H9 (cell line): ENCODE results near the gene NUDT2. TPM values are rescaled to one million over a fixed set of nuclear protein-coding genes. Genes with fewer than 3 reads are reported as not detected.
"Not testable (repeated sequence)": the region's sequence is repeated elsewhere in the genome, so short reads cannot be mapped to it uniquely, and the experiment has no call there.

Source experiments
- DNase-seq: peaks from one replicate; pipeline ENCODE4 v3.0.0-alpha.2; 2017
- H2AFZ ChIP-seq: one replicate; pipeline ENCODE4 v1.6.1; 2013; ENCODE audit warnings: mild to moderate bottlenecking, low read length, control low read depth, moderate library complexity
- H2AK5ac ChIP-seq: 2 replicates; pipeline ENCODE4 v1.6.1; 2013; ENCODE audit warnings: low read length, control low read depth, mixed read lengths; ENCODE audit not compliant: insufficient read length
- H2BK120ac ChIP-seq: one replicate; pipeline ENCODE4 v1.6.1; 2013; ENCODE audit warnings: low read depth, mild to moderate bottlenecking, low read length, control low read depth, inconsistent platforms; ENCODE audit not compliant: poor library complexity, severe bottlenecking
- H2BK12ac ChIP-seq: 2 replicates; pipeline ENCODE4 v1.6.1; 2013; ENCODE audit warnings: low read length, control low read depth, mixed read lengths, low read depth; ENCODE audit not compliant: insufficient read length
- H2BK15ac ChIP-seq: 2 replicates; pipeline ENCODE4 v1.6.1; 2013; ENCODE audit warnings: low read depth, low read length, control low read depth
- H2BK20ac ChIP-seq: one replicate; pipeline ENCODE4 v1.6.1; 2013; ENCODE audit warnings: low read depth, mild to moderate bottlenecking, low read length, control low read depth, inconsistent platforms; ENCODE audit not compliant: poor library complexity, severe bottlenecking
- H2BK5ac ChIP-seq: 2 replicates; pipeline ENCODE4 v1.6.1; 2013; ENCODE audit warnings: low read length, control low read depth, mixed read lengths; ENCODE audit not compliant: insufficient read length
- H3K14ac ChIP-seq: 2 replicates; pipeline ENCODE4 v1.6.1; 2013; ENCODE audit warnings: low read length, control low read depth; ENCODE audit not compliant: insufficient read depth
- H3K18ac ChIP-seq: 2 replicates; pipeline ENCODE4 v1.6.1; 2013; ENCODE audit warnings: low read depth, mild to moderate bottlenecking, mixed read lengths, low read length, control low read depth; ENCODE audit not compliant: insufficient read length
- H3K23ac ChIP-seq: 2 replicates; pipeline ENCODE4 v1.6.1; 2013; ENCODE audit warnings: low read length, control low read depth, mixed read lengths, low read depth; ENCODE audit not compliant: insufficient read length
- H3K23me2 ChIP-seq: 2 replicates; pipeline ENCODE4 v1.6.1; 2013; ENCODE audit warnings: low read depth, mild to moderate bottlenecking, mixed read lengths, low read length, control low read depth; ENCODE audit not compliant: insufficient read length, poor library complexity, severe bottlenecking
- H3K27ac ChIP-seq: 2 replicates; pipeline ENCODE4 v1.5.1; 2013; ENCODE audit warnings: low read length, control low read depth, mixed read lengths, low read depth; ENCODE audit not compliant: insufficient read length
- H3K27me3 ChIP-seq: 2 replicates; pipeline ENCODE4 v1.6.1; 2013; ENCODE audit warnings: low read length, control low read depth, inconsistent platforms; ENCODE audit not compliant: insufficient read depth
- H3K4ac ChIP-seq: 2 replicates; pipeline ENCODE4 v1.6.1; 2013; ENCODE audit warnings: low read depth, mild to moderate bottlenecking, control low read depth, inconsistent platforms, low read length, moderate library complexity
- H3K4me1 ChIP-seq: 2 replicates; pipeline ENCODE4 v1.6.1; 2013; ENCODE audit warnings: low read length, control low read depth, inconsistent platforms; ENCODE audit not compliant: insufficient read depth
- H3K4me2 ChIP-seq: 2 replicates; pipeline ENCODE4 v1.6.1; 2013; ENCODE audit warnings: low read length, control low read depth, mixed read lengths; ENCODE audit not compliant: insufficient read length, insufficient read depth
- H3K56ac ChIP-seq: 2 replicates; pipeline ENCODE4 v1.6.1; 2013; ENCODE audit warnings: low read depth, mild to moderate bottlenecking, mixed read lengths, low read length, control low read depth; ENCODE audit not compliant: insufficient read length
- H3K79me1 ChIP-seq: 2 replicates; pipeline ENCODE4 v1.6.1; 2013; ENCODE audit warnings: low read depth, mild to moderate bottlenecking, moderate library complexity, low read length, control low read depth, inconsistent platforms; ENCODE audit not compliant: insufficient read depth, poor library complexity, severe bottlenecking
- H3K79me2 ChIP-seq: 2 replicates; pipeline ENCODE4 v1.6.1; 2013; ENCODE audit warnings: low read length, control low read depth, inconsistent platforms; ENCODE audit not compliant: insufficient read depth
- H3K9ac ChIP-seq: 2 replicates; pipeline ENCODE4 v1.6.1; 2013; ENCODE audit warnings: low read length, control low read depth, mixed read lengths; ENCODE audit not compliant: insufficient read length; ENCODE audit errors: extremely low read depth
- H3K9me3 ChIP-seq: one replicate; pipeline ENCODE4 v1.6.1; 2013; ENCODE audit warnings: low read depth, low read length, inconsistent platforms; ENCODE audit not compliant: control insufficient read depth
- H3T11ph ChIP-seq: one replicate; pipeline ENCODE4 v1.6.1; 2013; ENCODE audit warnings: mild to moderate bottlenecking, low read length, control low read depth, inconsistent platforms
- H4K20me1 ChIP-seq: one replicate; pipeline ENCODE4 v1.6.1; 2013; ENCODE audit not compliant: control insufficient read depth, insufficient read length, insufficient read depth
- H4K5ac ChIP-seq: 2 replicates; pipeline ENCODE4 v1.6.1; 2013; ENCODE audit warnings: low read depth, mild to moderate bottlenecking, mixed read lengths, low read length, control low read depth; ENCODE audit not compliant: insufficient read length
- H4K8ac ChIP-seq: replicated peaks from 2 replicates; pipeline ENCODE4 v1.6.1; 2013; ENCODE audit warnings: low read length, control low read depth, mixed read lengths, low read depth; ENCODE audit not compliant: insufficient read length
- H4K91ac ChIP-seq: 2 replicates; pipeline ENCODE4 v1.6.1; 2013; ENCODE audit warnings: low read depth, mild to moderate bottlenecking, moderate library complexity, mixed read lengths, low read length, control low read depth; ENCODE audit not compliant: insufficient read length
- H3K27ac Mint-ChIP-seq, 3 experiments: 2 replicates in 2 of 3; 3 replicates in 1 of 3; pipeline ENCODE4 v1.8.0; 2020 to 2021; ENCODE audit warnings: mixed read lengths in 3 of 3, mild to moderate bottlenecking in 1 of 3, moderate library complexity in 1 of 3
- H3K27me3 Mint-ChIP-seq: 2 replicates; pipeline ENCODE4 v1.8.0; 2021; ENCODE audit warnings: low read depth, mild to moderate bottlenecking, moderate library complexity, mixed read lengths
- H3K36me3 Mint-ChIP-seq, 3 experiments: 2 replicates in 2 of 3; 3 replicates in 1 of 3; pipeline ENCODE4 v1.8.0; 2020 to 2021; ENCODE audit warnings: low read depth in 3 of 3, mixed read lengths in 3 of 3; ENCODE audit not compliant: insufficient read depth in 1 of 3
- H3K4me1 Mint-ChIP-seq, 2 experiments: 2 replicates each; pipeline ENCODE4 v1.8.0; 2020; ENCODE audit warnings: mixed read lengths in 2 of 2
- H3K4me3 Mint-ChIP-seq, 2 experiments: 2 replicates in 1 of 2; 3 replicates in 1 of 2; pipeline ENCODE4 v1.8.0; 2020 to 2021; ENCODE audit warnings: mild to moderate bottlenecking in 2 of 2, mixed read lengths in 2 of 2, moderate library complexity in 1 of 2
- H3K9me3 Mint-ChIP-seq, 2 experiments: 2 replicates in 1 of 2; 3 replicates in 1 of 2; pipeline ENCODE4 v1.8.0; 2020; ENCODE audit warnings: mild to moderate bottlenecking in 2 of 2, mixed read lengths in 2 of 2, moderate library complexity in 1 of 2
- CTCF ChIP-seq: fragments of 200-600 bp; sonication (generic); conservative IDR thresholded peaks from 3 replicates; pipeline ENCODE4 v1.8.0; 2021; ENCODE audit warnings: antibody characterized with exemption, mild to moderate bottlenecking
- WGBS: extraction: QIAGEN DNeasy Blood & Tissue Kit; methylation state at CpG from one replicate; pipeline ENCODE4 v1.1.7; 2013; ENCODE audit warnings: missing lambda C conversion rate, low lambda C conversion rate, mixed read lengths; ENCODE audit not compliant: insufficient read length; ENCODE audit errors: extremely low coverage; 5-methylcytosine and 5-hydroxymethylcytosine counted together
- total RNA-seq: library from RNA; stranded (reverse); gene quantifications from 2 replicates; pipeline ENCODE4 v1.2.1, GENCODE V29; 2021

NUDT2 gene
- total RNA-seq, 1 experiment from 2014 or later: 14.1 TPM

DNA sequence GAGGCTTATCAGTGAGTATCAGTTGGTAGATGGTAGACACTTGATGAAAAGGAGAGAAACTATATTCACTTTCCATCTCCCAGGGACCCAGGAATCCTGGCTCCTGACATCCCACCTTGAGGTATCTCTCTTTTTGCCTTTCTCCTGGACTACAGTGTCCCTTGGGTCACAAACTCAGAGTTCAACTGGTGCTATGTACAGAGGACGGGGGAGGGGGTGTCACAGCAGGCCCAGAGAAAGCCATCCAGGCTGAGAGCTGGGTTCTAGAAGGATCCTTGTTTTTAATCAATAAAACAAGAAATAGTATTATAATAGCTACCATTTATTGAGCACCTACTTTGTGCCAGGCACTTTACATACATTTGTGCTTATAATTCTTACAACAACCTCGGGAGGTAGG is 37.0 kb downstream of the NUDT2 start:
- Histone ChIP-seq H2BK5ac (no peak overlapping the region), H4K8ac (no peak overlapping the region), H2BK12ac (no peak overlapping the region), H3K27ac (no peak overlapping the region), H3K18ac (no peak overlapping the region), H3K79me1 (no peaks in the 10 kb centered on the region), H3T11ph (no peak overlapping the region), H4K20me1 (no peaks in the 10 kb centered on the region), H2AFZ (no peak overlapping the region), H3K9ac (no peak overlapping the region), H3K4ac (no peak overlapping the region), H3K56ac (no peak overlapping the region), H3K79me2 (no peaks in the 10 kb centered on the region), H2BK20ac (no peak overlapping the region), H3K14ac (no peak overlapping the region), H3K23ac (no peak overlapping the region), H2BK15ac (no peak overlapping the region), H4K5ac (no peak overlapping the region), H3K9me3 (no peaks in the 10 kb centered on the region), H3K27me3 (no peaks in the 10 kb centered on the region), H3K23me2 (no peaks in the 10 kb centered on the region), H3K4me1 (peaks cover 24% of the 10 kb centered on the region), H2AK5ac (no peak overlapping the region), H4K91ac (no peak overlapping the region), H2BK120ac (no peak overlapping the region), H3K4me2 (no peak overlapping the region)
- Mint-ChIP-seq H3K27me3 (peaks cover 14% of the 10 kb centered on the region), H3K4me3 (no peak overlapping the region), H3K36me3 (peaks cover 37 to 40% (median 37%) of the 10 kb centered on the region in 3 experiments), H3K27ac (no peak overlapping the region), H3K9me3 (peaks cover 7 to 22% of the 10 kb centered on the region in 2 experiments; a peak in 4 of 5 replicates), H3K4me1 (peaks cover 25 to 26% of the 10 kb centered on the region in 2 experiments)
- no peak for DNase-seq
- no CpG with 5 or more reads among the region's 2 CpGs for WGBS
- no peak for TF ChIP-seq CTCF

DNA sequence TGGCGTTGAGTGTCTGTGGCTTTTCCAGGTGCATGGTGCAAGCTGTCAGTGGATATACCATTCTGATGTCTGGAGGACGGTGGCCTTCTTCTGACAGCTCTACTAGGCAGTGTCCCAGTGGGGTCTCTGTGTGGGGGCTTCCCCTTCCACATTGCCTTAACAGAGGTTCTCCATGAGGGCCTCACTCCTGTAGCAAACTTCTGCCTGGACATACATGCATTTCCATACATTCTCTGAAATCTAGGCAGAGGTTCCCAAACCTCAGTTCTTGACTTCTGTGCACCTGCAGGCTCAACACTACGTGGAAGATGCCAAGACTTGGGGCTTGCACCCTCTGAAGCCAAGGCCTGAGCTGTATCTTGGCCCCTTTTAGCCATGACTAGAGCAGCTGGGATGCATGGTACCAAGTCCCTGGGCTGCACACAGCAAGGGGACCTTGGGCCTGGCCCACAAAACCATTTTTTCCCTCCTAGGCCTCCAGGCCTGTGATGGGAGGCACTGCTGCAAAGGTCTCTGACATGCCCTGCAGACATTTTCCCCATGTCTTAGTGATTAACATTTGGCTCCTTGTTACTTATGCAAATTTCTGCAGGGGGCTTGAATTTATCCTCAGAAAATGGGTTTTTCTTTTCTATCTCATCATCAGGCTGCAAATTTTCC is 38.5 kb downstream of the NUDT2 start:
- not testable (repeated sequence) for H3K56ac ChIP-seq, H2AFZ ChIP-seq, DNase-seq, H3K23ac ChIP-seq, H3K79me1 ChIP-seq, H4K8ac ChIP-seq, H3K27ac Mint-ChIP-seq, H2AK5ac ChIP-seq, H4K5ac ChIP-seq, H3K4ac ChIP-seq, H3K9me3 ChIP-seq, H2BK20ac ChIP-seq, H4K91ac ChIP-seq, H2BK15ac ChIP-seq, H3K27me3 ChIP-seq, H3K14ac ChIP-seq, H4K20me1 ChIP-seq, H3T11ph ChIP-seq, H2BK5ac ChIP-seq, H3K9ac ChIP-seq, H3K79me2 ChIP-seq, H2BK120ac ChIP-seq, H2BK12ac ChIP-seq, H3K27ac ChIP-seq, H3K4me3 Mint-ChIP-seq, H3K23me2 ChIP-seq, H3K4me2 ChIP-seq, H3K18ac ChIP-seq
- H3K4me1 ChIP-seq: peaks cover 22% of the 10 kb centered on the region
- H3K36me3 Mint-ChIP-seq: peaks cover 44 to 46% (median 44%) of the 10 kb centered on the region in 3 experiments
- no CpG with 5 or more reads among the region's 3 CpGs for WGBS
- H3K4me1 Mint-ChIP-seq: peaks cover 20 to 22% of the 10 kb centered on the region in 2 experiments
- peaks cover 7 to 22% of the 10 kb centered on the region in 2 experiments; a peak in 4 of 5 replicates for H3K9me3 Mint-ChIP-seq
- H3K27me3 Mint-ChIP-seq: peaks cover 10% of the 10 kb centered on the region
